ENCODE measurements around the gene KIF12. TPM values are rescaled to one million over a fixed set of nuclear protein-coding genes. Genes with fewer than 3 reads are reported as not detected.

KIF12 gene
- total and polyA plus RNA-seq, 2 of the 13 experiments (the other 11 are each of a cell fraction or from before 2014, with no cell fraction given), result 1.8 to 12.5 TPM

Other genes with a start within 250 kb of the KIF12 start
- gene ZNF618, start 223.0 kb downstream of the KIF12 start, total RNA-seq (2016; rRNA removed; fragmentation: Illumina TruSeq; extraction: Trizol), result 0.06 and 0.07 TPM in 2 replicates
- 0.05 and 0.07 TPM in 2 replicates for gene ZNF618, start 223.0 kb downstream of the KIF12 start, polyA plus RNA-seq (2011; rRNA removed)
- gene AMBP, start 21.0 kb downstream of the KIF12 start, total RNA-seq (2016; rRNA removed; fragmentation: Illumina TruSeq; extraction: Trizol), result 612 and 1,510 TPM in 2 replicates
- gene AMBP, start 21.0 kb downstream of the KIF12 start, polyA plus RNA-seq (2011; rRNA removed), result 2,580 and 3,919 TPM in 2 replicates
- gene COL27A1, start 56.2 kb upstream of the KIF12 start, total RNA-seq (2016; rRNA removed; fragmentation: Illumina TruSeq; extraction: Trizol), result 13.1 and 71.3 TPM in 2 replicates
- gene COL27A1, start 56.2 kb upstream of the KIF12 start, polyA plus RNA-seq (2011; rRNA removed), result 89.1 and 105 TPM in 2 replicates
- gene ORM1, start 223.8 kb upstream of the KIF12 start, total RNA-seq (2016; rRNA removed; fragmentation: Illumina TruSeq; extraction: Trizol), result 327 and 699 TPM in 2 replicates
- 1,180 and 1,355 TPM in 2 replicates for gene ORM1, start 223.8 kb upstream of the KIF12 start, polyA plus RNA-seq (2011; rRNA removed)
- gene ORM2, start 230.6 kb upstream of the KIF12 start, total RNA-seq (2016; rRNA removed; fragmentation: Illumina TruSeq; extraction: Trizol), result 283 and 565 TPM in 2 replicates
- 824 and 855 TPM in 2 replicates for gene ORM2, start 230.6 kb upstream of the KIF12 start, polyA plus RNA-seq (2011; rRNA removed)